Prostate gland (tissue), 2 donors: ENCODE results near the gene TBC1D7.

Experiments used
- POLR2A ChIP-seq: fragments of 450-650 bp; IDR thresholded peaks from one replicate; pipeline ENCODE4 v1.6.1; 2016; ENCODE audit warnings: antibody characterized with exemption, mild to moderate bottlenecking
- POLR2AphosphoS5 ChIP-seq: sonication (generic); formaldehyde crosslinking; IDR thresholded peaks from one replicate; pipeline ENCODE4 v1.6.1; 2017; ENCODE audit warnings: antibody characterized with exemption
- TF ChIP-seq, protein P1 (sequence below), 4 experiments: fragments of 200-600 bp in 2 of 4; fragments of 450-650 bp in 2 of 4; sonication (generic) in 2 of 4; IDR thresholded peaks; 1 replicate in 3 of 4; 2 replicates in 1 of 4; pipeline ENCODE4 v1.5.1; 2016 to 2019; ENCODE audit warnings: antibody characterized with exemption in 4 of 4, mild to moderate bottlenecking in 2 of 4, moderate library complexity in 2 of 4

DNA sequence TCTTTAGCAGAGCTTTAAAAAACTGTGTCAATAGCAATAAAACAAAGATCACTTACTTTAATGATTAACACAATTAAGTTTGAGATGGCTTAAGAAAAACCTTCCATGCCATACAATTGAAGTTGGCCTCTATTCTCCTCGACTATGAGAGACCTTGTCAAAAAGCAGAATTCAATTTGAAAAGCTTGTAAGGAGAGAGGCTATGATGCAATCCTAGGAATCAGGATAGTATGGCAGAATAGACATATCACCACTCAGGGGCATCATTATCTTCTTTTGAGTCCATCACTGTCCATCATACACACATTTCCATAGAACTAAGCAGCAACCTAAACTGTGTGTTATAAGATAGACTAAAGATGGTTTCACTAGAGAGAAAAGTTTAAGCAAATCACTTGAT, 17.2 kb downstream of the TBC1D7 start:
- TF ChIP-seq, protein P1, sequence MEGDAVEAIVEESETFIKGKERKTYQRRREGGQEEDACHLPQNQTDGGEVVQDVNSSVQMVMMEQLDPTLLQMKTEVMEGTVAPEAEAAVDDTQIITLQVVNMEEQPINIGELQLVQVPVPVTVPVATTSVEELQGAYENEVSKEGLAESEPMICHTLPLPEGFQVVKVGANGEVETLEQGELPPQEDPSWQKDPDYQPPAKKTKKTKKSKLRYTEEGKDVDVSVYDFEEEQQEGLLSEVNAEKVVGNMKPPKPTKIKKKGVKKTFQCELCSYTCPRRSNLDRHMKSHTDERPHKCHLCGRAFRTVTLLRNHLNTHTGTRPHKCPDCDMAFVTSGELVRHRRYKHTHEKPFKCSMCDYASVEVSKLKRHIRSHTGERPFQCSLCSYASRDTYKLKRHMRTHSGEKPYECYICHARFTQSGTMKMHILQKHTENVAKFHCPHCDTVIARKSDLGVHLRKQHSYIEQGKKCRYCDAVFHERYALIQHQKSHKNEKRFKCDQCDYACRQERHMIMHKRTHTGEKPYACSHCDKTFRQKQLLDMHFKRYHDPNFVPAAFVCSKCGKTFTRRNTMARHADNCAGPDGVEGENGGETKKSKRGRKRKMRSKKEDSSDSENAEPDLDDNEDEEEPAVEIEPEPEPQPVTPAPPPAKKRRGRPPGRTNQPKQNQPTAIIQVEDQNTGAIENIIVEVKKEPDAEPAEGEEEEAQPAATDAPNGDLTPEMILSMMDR (IDR thresholded peaks at IDR 0.05): no peak
- TF ChIP-seq POLR2AphosphoS5 (no peak), POLR2A (no peak)
